Measurements from ENCODE around the gene HOXC6. TPM values are rescaled to one million over a fixed set of nuclear protein-coding genes. Genes with fewer than 3 reads are reported as not detected.

HOXC6 gene
- total and polyA plus RNA-seq, 2 donors (not counting 3 experiments of a cell fraction or from before 2014, with no cell fraction given), result 0.58 to 0.72 TPM

- no peaks in the 10 kb centered on the region for H3K79me2 ChIP-seq (ENCODE audit: control insufficient read depth, insufficient read depth, low read length)
- H3K4me2 ChIP-seq (ENCODE audit: insufficient read depth, low read length), result no peak overlapping the region
- CTCF ChIA-PET, result no interaction called here
- intact Hi-C loops (cut with micrococcal nuclease), result no loop called here
- DNase-seq (ENCODE audit: low read depth, low spot score) (no peak), FAIRE-seq (no peak)
- dilution Hi-C loops (cut with MboI; ENCODE audit: extremely low pct_ligation_motif_present, low sequenced_read_pairs), result no loop called here
- TF ChIP-seq POLR2AphosphoS5 (IDR thresholded peaks at IDR 0.05; ENCODE audit: insufficient read depth, low read depth, low read length) (no peak), POLR2A (IDR thresholded peaks at IDR 0.05; ENCODE audit: low read depth, low read length) (no peak), JUN (IDR thresholded peaks at IDR 0.05; ENCODE audit: borderline replicate concordance, insufficient read depth, insufficient read length, low read depth) (no peak), MAX (IDR thresholded peaks at IDR 0.05; ENCODE audit: insufficient read depth, insufficient read length) (no peak), CTCF (IDR thresholded peaks at IDR 0.05; ENCODE audit: extremely low read depth in 1 of 2, insufficient read depth in 1 of 2, low read depth in 1 of 2, low read length in 2 of 2) (no peak), MYC (IDR thresholded peaks at IDR 0.05; ENCODE audit: low read depth, low read length) (no peak), FOS (IDR thresholded peaks at IDR 0.05; ENCODE audit: borderline replicate concordance, insufficient read depth, low read length) (no peak), GATA2 (IDR thresholded peaks at IDR 0.05; ENCODE audit: insufficient read depth, insufficient read length, low read depth, low read length) (no peak), EZH2 (IDR thresholded peaks at IDR 0.05; ENCODE audit: borderline replicate concordance, low read depth, low read length, severe bottlenecking) (no peak)
- H3K36me3 ChIP-seq (ENCODE audit: control insufficient read depth in 2 of 2, extremely low read depth in 1 of 2, insufficient read depth in 2 of 2, low read length in 2 of 2), result no peaks in the 10 kb centered on the region
- no peaks in the 10 kb centered on the region for H4K20me1 ChIP-seq (replicated peaks; ENCODE audit: control insufficient read depth, extremely low read depth, insufficient read depth, low read length)
- BruUV-seq (replicated peaks), result no TSS peak
- no peaks in the 10 kb centered on the region for H3K9me3 ChIP-seq (replicated peaks; ENCODE audit: control insufficient read depth, insufficient read depth, low read length)
- peaks cover 84 to 96% of the 10 kb centered on the region in 2 experiments for H3K27me3 ChIP-seq (ENCODE audit: control insufficient read depth in 2 of 2, insufficient read depth in 2 of 2, low read length in 2 of 2)
- H3K27ac ChIP-seq (ENCODE audit: insufficient read depth, low read depth, low read length), result no peak overlapping the region
- no peak overlapping the region for H2AFZ ChIP-seq (ENCODE audit: low read depth, low read length)
- no peak overlapping the region for H3K4me3 ChIP-seq (replicated peaks in 1 of 3; ENCODE audit: insufficient read depth in 1 of 3, low read depth in 1 of 3, low read length in 3 of 3)
- H3K4me1 ChIP-seq (ENCODE audit: control insufficient read depth, extremely low read depth, insufficient read depth, low read length), result no peaks in the 10 kb centered on the region
- H3K9me1 ChIP-seq (replicated peaks; ENCODE audit: control insufficient read depth, extremely low read depth, insufficient read depth, low read length), result no peaks in the 10 kb centered on the region
- H3K9ac ChIP-seq (replicated peaks; ENCODE audit: extremely low read depth, insufficient read depth, low read length), result no peak overlapping the region
- POLR2A ChIA-PET, result no interaction called here
Measured at GRCh38 chr12:53978477-53979356, 49.5 kb upstream of the HOXC6 start.
